B cell (primary cell): Measurements from ENCODE around the gene CCDC63. TPM values are rescaled to one million over a fixed set of nuclear protein-coding genes. Genes with fewer than 3 reads are reported as not detected.

Experiments
- ATAC-seq: fragments of 200-7000 bp; cut with Tn5 transposase; one replicate; pipeline ENCODE4 v1.10.0; 2021; ENCODE audit warnings: low read depth, mild to moderate bottlenecking, moderate number of reproducible peaks, moderate library complexity
- CTCF ChIA-PET: fragments of 350-600 bp; sonication (Branson Sonifier 250); formaldehyde crosslinking; loops from one replicate; lab custom pipeline; 2021; ENCODE audit warnings: antibody characterized with exemption, inconsistent platforms; lab: Charles Lee
- POLR2A ChIA-PET: fragments of 350-600 bp; sonication (Branson Sonifier 250); formaldehyde crosslinking; loops from one replicate; lab custom pipeline; 2021; ENCODE audit warnings: antibody characterized with exemption; lab: Charles Lee
- DNase-seq: peaks from one replicate; pipeline ENCODE4 v3.0.0; 2013
- H2AFZ ChIP-seq: 2 replicates; pipeline ENCODE4 v1.6.1; 2012; ENCODE audit warnings: mild to moderate bottlenecking, low read depth, low read length; ENCODE audit not compliant: insufficient read depth, poor library complexity, severe bottlenecking
- H3K27ac ChIP-seq, 2 donors: 1 replicate in 1 of 2; 2 replicates in 1 of 2; pipeline ENCODE4 v1.5.1; 2012 to 2013; ENCODE audit warnings: low read length in 2 of 2, mild to moderate bottlenecking in 2 of 2, moderate library complexity in 1 of 2
- H3K27me3 ChIP-seq, 4 experiments: fragments of 200-600 bp in 1 of 4; sonication (generic) in 1 of 4; replicated peaks in 1 of 4; 1 replicate in 2 of 4; 2 replicates in 2 of 4; pipeline versions ENCODE4 v1.6.1 to v1.7.0; 2013 to 2016; ENCODE audit warnings: low read length in 3 of 4, mild to moderate bottlenecking in 2 of 4, mixed read lengths in 1 of 4, moderate library complexity in 1 of 4; ENCODE audit not compliant: insufficient read depth in 4 of 4, control insufficient read depth in 3 of 4; ENCODE audit errors: control extremely low read depth in 1 of 4
- H3K36me3 ChIP-seq, 2 experiments: replicated peaks in 1 of 2; 1 replicate in 1 of 2; 2 replicates in 1 of 2; pipeline versions ENCODE4 v1.6.1 to v1.7.1; 2013; ENCODE audit warnings: low read length in 1 of 2; ENCODE audit not compliant: insufficient read depth in 2 of 2, control insufficient read depth in 1 of 2; ENCODE audit errors: control extremely low read depth in 1 of 2, extremely low read depth in 1 of 2
- H3K4me1 ChIP-seq, 2 donors: fragments of 200-600 bp in 1 of 2; sonication (generic) in 1 of 2; 1 replicate in 1 of 2; 2 replicates in 1 of 2; pipeline versions ENCODE4 v1.5.1 to v1.6.1; 2013 to 2017; ENCODE audit warnings: low read length in 2 of 2; ENCODE audit not compliant: control insufficient read depth in 2 of 2, insufficient read depth in 2 of 2
- H3K4me2 ChIP-seq: replicated peaks from 2 replicates; pipeline ENCODE3; 2012; ENCODE audit warnings: mild to moderate bottlenecking, low read depth, low read length; ENCODE audit not compliant: poor library complexity, severe bottlenecking
- H3K4me3 ChIP-seq, 5 experiments: fragments of 200-600 bp in 1 of 5; sonication (generic) in 1 of 5; 1 replicate in 3 of 5; 2 replicates in 2 of 5; pipeline versions ENCODE4 v1.5.1 to v1.7.0; 2011 to 2016; ENCODE audit warnings: low read length in 4 of 5, mild to moderate bottlenecking in 4 of 5, low read depth in 2 of 5, control low read depth in 1 of 5, moderate library complexity in 1 of 5; ENCODE audit not compliant: insufficient read depth in 1 of 5; ENCODE audit errors: control extremely low read depth in 1 of 5, extremely low read depth in 1 of 5
- H3K79me2 ChIP-seq: fragments of 200-600 bp; sonication (generic); one replicate; pipeline ENCODE4 v1.6.0; 2016; ENCODE audit warnings: low read length; ENCODE audit not compliant: control insufficient read depth, insufficient read depth
- H3K9ac ChIP-seq: fragments of 200-600 bp; sonication (generic); 2 replicates; pipeline ENCODE4 v1.6.1; 2017; ENCODE audit warnings: mild to moderate bottlenecking, low read length, moderate library complexity
- H3K9me3 ChIP-seq, 3 donors: one replicate each; pipeline versions ENCODE4 v1.6.1 to v1.7.1; 2013; ENCODE audit warnings: low read length in 2 of 3; ENCODE audit not compliant: control insufficient read depth in 2 of 3, insufficient read depth in 1 of 3; ENCODE audit errors: control extremely low read depth in 1 of 3
- H4K20me1 ChIP-seq: 2 replicates; pipeline ENCODE4 v1.6.0; 2012; ENCODE audit warnings: mild to moderate bottlenecking, low read length; ENCODE audit not compliant: insufficient read depth, control insufficient read depth, poor library complexity, severe bottlenecking
- H3K27ac Mint-ChIP-seq: one replicate; pipeline ENCODE4 v1.8.0; 2021; ENCODE audit warnings: mixed read lengths
- H3K27me3 Mint-ChIP-seq: one replicate; pipeline ENCODE4 v1.8.0; 2021; ENCODE audit warnings: mixed read lengths
- H3K4me1 Mint-ChIP-seq: one replicate; pipeline ENCODE4 v1.8.0; 2021; ENCODE audit warnings: mixed read lengths
- H3K4me3 Mint-ChIP-seq: one replicate; pipeline ENCODE4 v1.8.0; 2021; ENCODE audit warnings: mixed read lengths
- H3K9me3 Mint-ChIP-seq: one replicate; pipeline ENCODE4 v1.8.0; 2022; ENCODE audit warnings: mixed read lengths; ENCODE audit not compliant: insufficient read depth
- EZH2 ChIP-seq: IDR thresholded peaks from 2 replicates; pipeline ENCODE4 v1.6.1; 2012; ENCODE audit warnings: borderline replicate concordance, low read depth, mild to moderate bottlenecking, moderate library complexity, low read length; ENCODE audit not compliant: insufficient read depth, poor library complexity, severe bottlenecking
- WGBS: methylation state at CpG from one replicate; pipeline ENCODE4 v1.1.5; 2013; ENCODE audit warnings: missing lambda C conversion rate; ENCODE audit not compliant: insufficient coverage; 5-methylcytosine and 5-hydroxymethylcytosine counted together
- intact Hi-C: fragments of 100-400 bp; cut with micrococcal nuclease; formaldehyde crosslinking; loops from one replicate; pipeline ENCODE4 v1.10.0; 2022
- polyA plus RNA-seq: library from polyadenylated mRNA; depleted of rRNA; stranded (reverse); fragments of >200 nt; gene quantifications from 2 replicates; pipeline ENCODE4 v1.2.3, GENCODE V29; 2012
- total RNA-seq, 2 donors: library from RNA; stranded (reverse); fragments of 120-200 nt in 1 of 2; gene quantifications; 1 replicate in 1 of 2; 2 replicates in 1 of 2; pipeline versions ENCODE4 v1.2.3 to v1.2.4, GENCODE V29; 2013 to 2022
- TF ChIP-seq, protein P1 (sequence below): fragments of 200-600 bp; IDR thresholded peaks from one replicate; pipeline ENCODE4 v1.8.0; 2022; ENCODE audit warnings: antibody characterized with exemption, mild to moderate bottlenecking

CCDC63 gene
- total and polyA plus RNA-seq, 2 donors (not counting 1 experiment from before 2014, with no cell fraction given) = not detected

DNA sequence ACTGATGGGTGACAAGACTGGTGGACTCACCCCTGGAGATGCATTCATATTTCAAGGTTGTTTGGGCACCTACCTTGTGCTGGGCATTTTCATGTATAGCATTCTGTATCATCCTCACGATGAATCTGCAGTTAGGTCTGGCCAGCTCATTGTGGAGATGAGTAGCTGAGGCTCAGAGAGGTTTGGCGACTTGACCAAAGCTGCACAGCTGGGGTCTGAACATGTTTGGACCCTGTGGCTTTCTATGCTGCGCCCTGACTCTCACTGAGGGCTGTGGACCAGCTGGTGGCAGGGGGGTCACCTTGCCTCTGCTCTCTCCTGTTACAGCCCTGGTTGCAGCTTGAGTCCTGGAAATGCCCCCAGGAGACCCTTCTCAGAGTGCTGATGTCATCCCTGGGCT lies 24.9 kb upstream of the CCDC63 start:
- WGBS = 97% methylated on average over 3 of the region's 3 CpGs

DNA sequence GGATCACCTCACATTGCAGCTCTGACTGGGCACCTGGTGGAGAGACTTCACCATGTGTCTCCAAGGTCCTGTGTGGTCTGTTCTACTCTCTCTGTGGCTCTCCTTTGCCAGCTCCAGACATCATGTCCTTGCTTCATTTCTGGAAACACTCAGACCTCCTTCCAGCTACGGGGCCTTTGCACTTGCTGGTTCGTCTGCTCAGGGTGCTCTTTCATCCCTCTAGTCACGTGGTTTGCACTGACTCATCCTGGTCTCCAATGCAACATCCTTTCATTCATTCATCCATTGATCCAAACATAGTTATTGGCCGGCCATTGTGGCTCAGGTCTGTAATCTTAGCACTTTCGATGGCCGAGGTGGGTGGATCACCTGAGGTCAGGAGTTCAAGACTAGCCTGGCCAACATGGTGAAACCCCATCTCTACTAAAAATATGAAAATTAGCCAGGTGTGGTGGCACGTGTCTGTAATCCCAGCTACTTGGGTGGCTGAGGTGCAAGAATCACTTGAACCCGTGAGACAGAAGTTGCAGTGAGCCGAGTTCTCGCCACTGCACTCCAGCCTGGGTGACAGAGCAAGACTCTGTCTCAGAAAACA lies 23.9 kb upstream of the CCDC63 start:
- no peak overlapping the region for H3K27ac ChIP-seq
- peaks cover 6% of the 10 kb centered on the region for H3K27me3 Mint-ChIP-seq
- H3K36me3 ChIP-seq = no peaks in the 10 kb centered on the region
- H3K4me3 ChIP-seq = no peak overlapping the region
- H4K20me1 ChIP-seq = no peaks in the 10 kb centered on the region
- DNase-seq (no peak), ATAC-seq (no peak)
- no peak overlapping the region for H3K27ac Mint-ChIP-seq
- H3K79me2 ChIP-seq = no peaks in the 10 kb centered on the region
- no peaks in the 10 kb centered on the region for H3K27me3 ChIP-seq
- no peak overlapping the region for H3K4me3 Mint-ChIP-seq
- H3K4me2 ChIP-seq = no peak overlapping the region
- TF ChIP-seq, protein P1, sequence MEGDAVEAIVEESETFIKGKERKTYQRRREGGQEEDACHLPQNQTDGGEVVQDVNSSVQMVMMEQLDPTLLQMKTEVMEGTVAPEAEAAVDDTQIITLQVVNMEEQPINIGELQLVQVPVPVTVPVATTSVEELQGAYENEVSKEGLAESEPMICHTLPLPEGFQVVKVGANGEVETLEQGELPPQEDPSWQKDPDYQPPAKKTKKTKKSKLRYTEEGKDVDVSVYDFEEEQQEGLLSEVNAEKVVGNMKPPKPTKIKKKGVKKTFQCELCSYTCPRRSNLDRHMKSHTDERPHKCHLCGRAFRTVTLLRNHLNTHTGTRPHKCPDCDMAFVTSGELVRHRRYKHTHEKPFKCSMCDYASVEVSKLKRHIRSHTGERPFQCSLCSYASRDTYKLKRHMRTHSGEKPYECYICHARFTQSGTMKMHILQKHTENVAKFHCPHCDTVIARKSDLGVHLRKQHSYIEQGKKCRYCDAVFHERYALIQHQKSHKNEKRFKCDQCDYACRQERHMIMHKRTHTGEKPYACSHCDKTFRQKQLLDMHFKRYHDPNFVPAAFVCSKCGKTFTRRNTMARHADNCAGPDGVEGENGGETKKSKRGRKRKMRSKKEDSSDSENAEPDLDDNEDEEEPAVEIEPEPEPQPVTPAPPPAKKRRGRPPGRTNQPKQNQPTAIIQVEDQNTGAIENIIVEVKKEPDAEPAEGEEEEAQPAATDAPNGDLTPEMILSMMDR = no peak
- no peak for TF ChIP-seq EZH2
- POLR2A ChIA-PET = interaction anchor here (0.6 kb wide), 1 partner anchor 120 kb away, joined by 5 read pairs; no protein-coding TSS in a partner anchor
- peaks cover 6 to 7% of the 10 kb centered on the region in 2 donors for H3K4me1 ChIP-seq
- H2AFZ ChIP-seq = no peak overlapping the region
- H3K9me3 ChIP-seq = no peaks in the 10 kb centered on the region
- peaks cover 9% of the 10 kb centered on the region for H3K4me1 Mint-ChIP-seq
- H3K9ac ChIP-seq = no peak overlapping the region
- 89% methylated on average over 5 of the region's 10 CpGs for WGBS
- CTCF ChIA-PET = interaction anchor here (1.3 to 6.5 kb wide), 3 partner anchors 220 to 310 kb away, joined by 4 to 37 read pairs (median 5); no protein-coding TSS in a partner anchor
- no peaks in the 10 kb centered on the region for H3K9me3 Mint-ChIP-seq
- intact Hi-C loops = no loop called here

More for the DNA sequence above, 24.9 kb upstream of the CCDC63 start:
- Histone ChIP-seq H3K4me2 (no peak overlapping the region), H4K20me1 (no peaks in the 10 kb centered on the region), H3K36me3 (no peaks in the 10 kb centered on the region), H3K4me3 (no peak overlapping the region), H3K27me3 (no peaks in the 10 kb centered on the region), H3K27ac (no peak overlapping the region), H2AFZ (no peak overlapping the region), H3K9me3 (no peaks in the 10 kb centered on the region), H3K9ac (no peak overlapping the region), H3K4me1 (peaks cover 4 to 5% of the 10 kb centered on the region in 2 donors), H3K79me2 (no peaks in the 10 kb centered on the region)
- DNase-seq = no peak
- ChIA-PET POLR2A (interaction anchor here (0.6 kb wide), 1 partner anchor 213 kb away, joined by 3 read pairs; no protein-coding TSS in a partner anchor), CTCF (interaction anchor here (0.9 to 1.5 kb wide), 4 partner anchors 27 to 219 kb away, joined by 3 to 5 read pairs (median 3); no protein-coding TSS in a partner anchor)
- TF ChIP-seq EZH2 = no peak
- no peak for ATAC-seq
- Mint-ChIP-seq H3K4me3 (no peak overlapping the region), H3K9me3 (no peaks in the 10 kb centered on the region), H3K27ac (no peak overlapping the region), H3K27me3 (peaks cover 3% of the 10 kb centered on the region), H3K4me1 (peaks cover 7% of the 10 kb centered on the region)
- intact Hi-C loops = no loop called here
